Measurements from ENCODE around the gene COMMD7. TPM values are rescaled to one million over a fixed set of nuclear protein-coding genes. Genes with fewer than 3 reads are reported as not detected.
A peak's percentile ranks its signal among the peaks of the same experiment; 100 is the strongest.

Gene COMMD7
- total RNA-seq, 2 experiments from 2014 or later = 20.5 to 22.2 TPM

GRCh38 chr20:32702706-32703425 lies 40.4 kb downstream of the COMMD7 start:
- no peak for DNase-seq (ENCODE audit: low spot score)
- Histone ChIP-seq H3K4me3 (ENCODE audit: low read depth, low read length, poor library complexity, severe bottlenecking) (no peak overlapping the region), H3K36me3 (ENCODE audit: insufficient read depth, low read length) (peaks cover 13% of the 10 kb centered on the region; the same call in 1 of the 2 replicates), H3K4me2 (ENCODE audit: low read length) (no peak overlapping the region), H3K4me1 (ENCODE audit: insufficient read depth, low read length, poor library complexity, severe bottlenecking) (no peaks in the 10 kb centered on the region), H3K27ac (ENCODE audit: low read depth, low read length, poor library complexity, severe bottlenecking) (no peak overlapping the region), H2AFZ (ENCODE audit: low read length) (no peak overlapping the region), H4K20me1 (ENCODE audit: insufficient read depth, low read length) (no peaks in the 10 kb centered on the region), H3K9me2 (ENCODE audit: insufficient read depth, low read length) (no peaks in the 10 kb centered on the region), H3K9me3 (ENCODE audit: low read length) (no peaks in the 10 kb centered on the region), H3K79me2 (ENCODE audit: insufficient read depth, low read depth, low read length) (no peaks in the 10 kb centered on the region)
- ChIA-PET POLR2A (interaction anchor here (1.0 to 1.1 kb wide), 2 partner anchors 9 to 10 kb away, joined by 3 to 5 read pairs; no protein-coding TSS in a partner anchor), CTCF (ENCODE audit: unreplicated experiment) (no interaction called here)
- intact Hi-C loops (cut with micrococcal nuclease; ENCODE audit: unreplicated experiment) = no loop called here
- no peak for TF ChIP-seq CTCF (conservative IDR thresholded peaks at IDR 0.05; ENCODE audit: low read length)
- no peak for TF ChIP-seq EZH2phosphoT487 (IDR thresholded peaks at IDR 0.05; ENCODE audit: borderline replicate concordance, low read depth, low read length)
- BruUV-seq (replicated peaks) = TSS peak; percentile 50

DNA sequence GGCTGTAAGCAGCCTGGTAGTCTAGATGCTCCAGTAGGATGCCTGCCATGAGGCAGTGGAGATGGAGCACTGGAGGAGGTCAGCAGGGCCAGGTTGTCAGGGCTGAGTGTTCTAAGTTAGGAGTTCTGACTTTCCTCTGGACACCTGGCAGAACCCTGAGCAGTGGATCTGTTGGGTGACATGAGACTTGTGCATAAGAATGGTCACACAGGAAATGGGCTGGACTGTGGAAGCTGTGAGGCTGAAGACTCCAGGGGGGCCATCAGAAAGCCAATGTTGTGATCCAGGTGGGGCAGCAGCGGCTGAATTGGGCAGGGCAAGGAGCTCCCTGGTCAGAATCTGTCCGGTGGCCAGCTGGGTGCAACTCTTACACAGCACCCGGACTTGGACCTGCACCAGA lies 45.7 kb downstream of the COMMD7 start:
- no peaks in the 10 kb centered on the region for H3K9me2 ChIP-seq (ENCODE audit: insufficient read depth, low read length)
- CTCF ChIA-PET (ENCODE audit: unreplicated experiment) = no interaction called here
- POLR2A ChIA-PET = interaction anchor here (1.1 kb wide), 1 partner anchor 13 kb away, joined by 3 read pairs; no protein-coding TSS in a partner anchor

More for the DNA sequence above, 45.7 kb downstream of the COMMD7 start:
- Histone ChIP-seq H3K4me2 (ENCODE audit: low read length) (no peak overlapping the region), H3K36me3 (ENCODE audit: insufficient read depth, low read length) (peaks cover 4% of the 10 kb centered on the region; the same call in 1 of the 2 replicates), H3K79me2 (ENCODE audit: insufficient read depth, low read depth, low read length) (no peaks in the 10 kb centered on the region), H3K9me3 (ENCODE audit: low read length) (no peaks in the 10 kb centered on the region), H3K4me3 (ENCODE audit: low read depth, low read length, poor library complexity, severe bottlenecking) (no peak overlapping the region), H3K4me1 (ENCODE audit: insufficient read depth, low read length, poor library complexity, severe bottlenecking) (no peaks in the 10 kb centered on the region), H2AFZ (ENCODE audit: low read length) (no peak overlapping the region), H4K20me1 (ENCODE audit: insufficient read depth, low read length) (no peaks in the 10 kb centered on the region), H3K27ac (ENCODE audit: low read depth, low read length, poor library complexity, severe bottlenecking) (no peak overlapping the region)
- BruUV-seq (replicated peaks) = no TSS peak
- no peak for DNase-seq (ENCODE audit: low spot score)
- TF ChIP-seq CTCF (conservative IDR thresholded peaks at IDR 0.05; ENCODE audit: low read length) (no peak), EZH2phosphoT487 (IDR thresholded peaks at IDR 0.05; ENCODE audit: borderline replicate concordance, low read depth, low read length) (no peak)
- intact Hi-C loops (cut with micrococcal nuclease; ENCODE audit: unreplicated experiment) = no loop called here
